Activated T-cell treated with anti-CD3 and anti-CD28 coated beads for 24 hours (primary cell): Measurements from ENCODE around the gene PSG4.
"Not testable (repeated sequence)": the region's sequence is repeated elsewhere in the genome, so short reads cannot be mapped to it uniquely, and the experiment has no call there.

Source experiments
- DNase-seq: peaks from one replicate; pipeline ENCODE4 v3.0.0-alpha.2; 2020; ENCODE audit warnings: low read depth

The PSG4 gene

DNA sequence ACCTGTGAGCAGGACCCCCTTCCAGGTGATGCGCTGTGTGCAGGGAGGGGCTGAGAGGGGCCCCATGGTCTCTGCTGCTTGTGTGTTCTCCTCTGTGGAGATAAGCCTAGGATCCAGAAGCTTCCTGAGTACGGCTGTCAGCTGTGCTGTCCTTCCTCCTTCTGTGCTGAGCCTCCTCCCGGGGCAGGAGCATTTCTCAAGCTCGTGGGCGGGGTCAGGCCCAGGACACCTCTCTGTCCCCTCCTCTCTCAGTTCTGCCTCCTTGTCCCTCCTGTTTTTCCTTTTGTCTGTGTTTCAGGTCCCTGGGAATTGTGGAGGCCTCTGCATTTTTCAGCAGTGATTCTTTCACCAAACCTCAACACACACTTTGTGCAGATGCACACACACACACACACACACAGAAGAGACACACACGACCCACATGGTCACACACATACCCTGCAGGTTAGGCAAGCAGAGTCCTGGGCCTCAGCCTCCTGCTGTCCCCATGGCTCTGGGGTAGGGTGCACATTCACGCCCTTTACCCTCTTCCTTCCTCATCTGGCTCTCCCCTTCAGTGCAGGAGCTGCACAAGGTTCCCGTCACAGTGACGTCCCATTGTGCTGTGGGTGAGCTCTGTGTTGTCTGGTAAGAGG, at the start of gene PSG4:
Gene PSG4, minus strand, starts transcription at position 168 of the 635 bp plus-strand sequence. Its CDS starts 102 bp downstream, at position 66.
- not testable (repeated sequence) for DNase-seq

- not testable (repeated sequence) for DNase-seq
Observed at GRCh38 chr19:43251428-43251827, 46.0 kb upstream of the PSG4 start.

DNA sequence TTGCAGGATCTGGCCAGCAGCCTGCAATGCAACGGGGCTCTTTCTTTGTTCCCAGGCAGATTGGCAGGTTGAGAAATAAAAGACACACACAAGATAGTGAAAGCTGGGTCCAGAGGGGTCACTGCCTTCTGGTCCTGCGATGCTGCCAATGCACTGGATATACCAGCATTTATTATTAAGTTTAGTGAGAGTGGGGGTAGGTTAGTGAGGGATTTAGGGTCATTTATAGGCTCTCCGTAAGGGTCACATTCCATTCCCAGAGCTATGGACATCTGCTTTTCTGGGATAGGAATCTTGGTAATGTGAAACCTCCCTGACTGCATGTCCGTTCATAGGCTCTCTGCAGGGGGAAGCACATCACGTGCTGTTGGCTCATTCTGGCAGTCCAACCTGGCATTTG, 44.9 kb upstream of the PSG4 start:
- not testable (repeated sequence) for DNase-seq

DNA sequence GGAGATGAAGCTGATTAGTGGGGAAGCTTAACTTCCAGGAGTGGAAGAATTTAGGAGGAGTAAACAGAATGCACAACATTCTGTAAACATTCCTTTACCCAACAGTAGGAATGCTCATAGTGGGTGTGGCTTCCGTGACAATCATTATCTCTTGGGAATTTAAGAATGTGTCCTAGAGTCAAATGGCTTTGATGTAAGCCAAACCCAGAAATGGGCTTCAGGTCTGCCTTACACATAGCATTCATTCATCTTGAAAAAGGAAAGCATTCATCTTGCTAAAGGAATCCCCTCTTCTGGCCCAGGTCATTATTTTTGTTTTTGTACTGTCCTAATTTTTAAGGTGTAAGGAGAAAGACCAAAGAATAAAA, 43.2 kb upstream of the PSG4 start:
- not testable (repeated sequence) for DNase-seq

- not testable (repeated sequence) for DNase-seq
Observed at GRCh38 chr19:43247243-43247880, 41.9 kb upstream of the PSG4 start.

- DNase-seq: not testable (repeated sequence)
Observed at GRCh38 chr19:43245848-43246247, 40.4 kb upstream of the PSG4 start.

DNA sequence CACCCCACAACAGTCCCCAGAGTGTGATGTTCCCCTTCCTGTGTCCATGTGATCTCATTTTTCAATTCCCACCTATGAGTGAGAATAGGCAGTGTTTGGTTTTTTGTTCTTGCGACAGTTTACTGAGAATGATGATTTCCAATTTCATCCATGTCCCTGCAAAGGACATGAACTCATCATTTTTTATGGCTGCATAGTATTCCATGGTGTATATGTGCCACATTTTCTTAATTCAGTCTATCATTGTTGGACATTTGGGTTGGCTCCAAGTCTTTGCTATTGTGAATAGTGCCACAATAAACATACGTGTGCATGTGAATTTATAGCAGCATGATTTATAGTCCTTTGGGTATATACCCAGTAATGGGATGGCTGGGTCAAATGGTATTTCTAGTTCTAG, 36.8 kb upstream of the PSG4 start:
- not testable (repeated sequence) for DNase-seq

DNA sequence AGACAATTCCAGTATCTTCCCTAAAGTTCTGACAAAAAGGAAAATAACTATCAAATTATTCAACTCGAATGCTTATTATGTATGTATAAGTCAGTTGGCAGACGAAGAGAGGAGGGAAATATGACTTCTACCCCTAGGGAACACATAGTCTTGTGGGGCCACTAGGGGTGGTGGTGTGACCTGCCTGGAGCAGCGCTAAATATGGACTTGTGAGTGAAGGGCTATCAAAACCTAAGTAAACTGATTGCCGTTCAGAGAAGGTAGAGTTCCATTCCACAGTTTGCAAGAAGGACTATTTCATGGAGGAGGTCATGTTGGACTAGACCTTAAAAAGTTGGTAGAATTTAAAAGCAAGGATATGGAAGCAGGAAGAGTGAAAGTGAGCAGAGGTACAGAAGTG, 32.8 kb upstream of the PSG4 start:
- DNase-seq: not testable (repeated sequence)

DNA sequence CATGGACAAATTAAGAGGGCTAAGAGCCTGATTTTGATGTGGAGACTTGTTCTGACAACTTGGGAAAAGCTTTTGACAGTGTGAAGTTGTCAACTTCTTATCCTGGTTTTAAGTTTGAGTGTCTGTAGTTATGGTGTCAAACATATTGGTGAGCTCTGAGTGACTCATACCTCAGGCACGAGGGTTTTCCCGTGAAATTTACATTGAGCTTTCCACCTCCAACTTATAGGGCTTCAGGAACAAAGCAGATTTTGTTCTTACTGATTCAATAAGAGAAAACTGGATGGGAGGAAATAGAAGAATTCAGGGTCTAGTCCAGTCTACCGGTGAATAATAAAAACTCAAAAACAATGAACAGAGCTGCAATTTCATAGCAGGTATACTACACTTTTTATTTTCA, 30.2 kb upstream of the PSG4 start:
- DNase-seq: not testable (repeated sequence)

DNA sequence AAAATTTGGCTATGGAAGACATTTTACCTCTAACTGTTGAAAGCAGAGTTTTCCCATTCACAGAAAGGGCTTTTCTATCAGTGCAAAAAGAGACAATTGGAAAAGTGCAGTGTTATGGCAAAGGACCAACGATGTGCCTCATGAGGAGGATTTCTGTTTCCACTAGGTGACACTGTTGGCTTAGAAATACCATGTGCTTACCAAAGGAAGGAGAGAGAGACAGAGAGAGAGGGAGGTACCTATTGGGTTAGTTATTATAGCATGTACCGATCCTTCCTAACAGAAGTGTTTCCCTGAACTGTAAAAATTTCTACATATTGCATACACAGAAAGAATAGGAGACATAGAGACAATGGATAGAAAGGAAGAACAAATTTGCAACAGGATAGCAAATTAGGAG, 23.9 kb upstream of the PSG4 start:
- no peak for DNase-seq

DNA sequence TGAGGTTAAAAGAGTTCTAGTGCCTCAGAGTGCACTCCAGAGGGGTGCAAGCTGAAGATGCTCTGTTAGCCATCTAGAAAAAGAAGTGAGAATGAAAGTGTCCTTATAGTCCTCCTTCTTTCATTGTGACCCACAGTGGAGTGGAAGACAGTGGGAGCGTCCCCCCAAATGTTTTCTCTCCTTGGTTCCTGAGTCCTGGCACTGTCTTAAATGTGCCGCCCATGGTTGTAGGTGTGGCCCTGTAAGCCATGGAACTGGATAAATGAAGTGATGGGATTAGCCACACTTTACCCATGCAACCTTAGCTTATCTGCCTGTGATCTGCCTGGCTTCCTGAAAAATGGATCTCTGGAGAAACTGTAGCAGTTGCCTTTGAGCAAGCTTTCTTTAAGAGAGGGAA, 23.3 kb upstream of the PSG4 start:
- not testable (repeated sequence) for DNase-seq

DNA sequence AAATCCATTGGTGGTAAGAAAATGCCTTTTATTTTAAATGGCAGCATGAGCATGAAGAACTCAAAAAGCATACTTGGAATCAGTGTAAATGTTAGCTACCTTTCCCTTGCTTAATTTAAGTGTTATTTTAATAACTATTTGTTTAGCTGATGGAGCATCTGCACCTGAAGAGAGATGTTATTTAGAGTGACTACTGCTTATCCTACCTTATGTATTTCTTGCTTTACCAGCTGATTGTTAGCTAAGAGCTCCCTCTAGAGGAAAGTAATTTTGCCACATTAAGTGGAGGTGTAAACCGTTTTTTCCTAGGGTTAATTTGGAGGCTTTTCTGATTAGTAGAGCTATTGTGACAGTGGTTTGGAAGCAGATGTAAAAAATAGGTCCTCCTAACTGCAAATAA, 21.5 kb upstream of the PSG4 start:
- DNase-seq: not testable (repeated sequence)

DNA sequence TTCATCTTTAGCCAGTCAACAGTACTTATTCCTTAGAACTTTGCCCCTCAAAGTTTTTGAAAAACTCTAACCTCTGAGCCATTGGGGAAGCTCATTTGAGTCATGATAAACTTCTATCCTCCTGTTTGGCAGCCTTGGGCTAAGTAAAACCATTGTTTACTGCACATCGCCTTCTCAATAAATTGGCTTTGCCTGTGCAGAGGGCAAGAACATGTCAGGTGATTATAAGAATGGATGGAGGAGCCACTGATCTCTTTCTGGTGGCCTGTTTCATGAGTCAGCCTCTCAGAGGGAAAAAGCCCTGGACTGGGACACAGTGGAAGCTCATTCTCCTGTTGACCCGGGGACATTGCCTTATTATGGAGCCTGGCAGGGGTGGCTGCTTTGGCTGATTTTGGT, 19.4 kb upstream of the PSG4 start:
- DNase-seq: no peak

DNA sequence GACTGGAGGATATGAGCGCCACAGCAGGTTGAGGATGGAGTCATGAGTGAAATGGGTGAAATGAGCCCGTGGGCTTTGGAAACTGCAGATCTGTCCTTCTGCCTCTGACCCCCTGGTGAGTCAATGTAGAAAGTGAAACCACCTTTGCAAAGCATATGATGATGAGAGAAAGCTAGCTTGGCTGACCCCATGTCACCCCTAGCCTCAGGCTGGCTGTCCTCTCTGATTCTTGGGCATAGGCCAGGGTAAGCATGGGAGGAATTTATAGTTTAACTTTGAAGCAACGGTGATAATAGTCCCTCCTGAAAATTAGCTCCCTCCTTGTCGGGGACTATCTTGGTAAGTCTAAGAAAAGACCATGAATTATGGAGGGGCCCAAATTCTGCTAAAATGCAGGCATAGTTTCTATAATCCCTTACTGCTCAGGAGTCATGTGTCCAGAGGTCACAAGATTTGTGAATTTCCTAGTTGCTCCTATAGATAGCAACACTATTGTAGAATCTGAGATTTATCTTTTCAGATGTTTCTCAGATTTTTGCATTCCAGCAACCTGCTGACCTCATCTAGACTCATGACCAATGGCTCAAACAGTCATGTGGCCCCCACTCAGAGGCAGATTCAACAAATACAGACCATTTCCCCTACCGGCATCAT, 18.9 kb upstream of the PSG4 start:
- DNase-seq: not testable (repeated sequence)

DNA sequence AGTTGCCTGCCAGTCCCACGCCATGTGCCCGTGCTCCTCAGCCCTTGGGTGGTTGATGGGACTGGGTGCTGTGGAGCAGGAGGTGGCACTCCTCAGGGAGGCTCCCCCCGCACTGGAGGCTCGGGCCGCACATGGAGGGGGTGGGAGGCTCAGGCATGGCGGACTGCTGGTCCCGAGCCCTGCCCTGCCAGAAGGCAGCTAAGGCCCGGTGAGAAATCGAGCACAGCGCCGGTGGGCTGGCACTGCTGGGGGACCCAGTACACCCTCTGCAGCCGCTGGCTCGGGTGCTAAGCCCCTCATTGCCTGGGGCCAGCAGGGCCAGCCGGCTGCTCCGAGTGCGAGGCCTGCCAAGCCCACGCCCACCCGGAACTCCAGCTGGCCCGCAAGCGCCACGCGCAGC, 16.5 kb upstream of the PSG4 start:
- DNase-seq: not testable (repeated sequence)

GRCh38 chr19:43219136-43219535, 13.7 kb upstream of the PSG4 start:
- DNase-seq: not testable (repeated sequence)

DNA sequence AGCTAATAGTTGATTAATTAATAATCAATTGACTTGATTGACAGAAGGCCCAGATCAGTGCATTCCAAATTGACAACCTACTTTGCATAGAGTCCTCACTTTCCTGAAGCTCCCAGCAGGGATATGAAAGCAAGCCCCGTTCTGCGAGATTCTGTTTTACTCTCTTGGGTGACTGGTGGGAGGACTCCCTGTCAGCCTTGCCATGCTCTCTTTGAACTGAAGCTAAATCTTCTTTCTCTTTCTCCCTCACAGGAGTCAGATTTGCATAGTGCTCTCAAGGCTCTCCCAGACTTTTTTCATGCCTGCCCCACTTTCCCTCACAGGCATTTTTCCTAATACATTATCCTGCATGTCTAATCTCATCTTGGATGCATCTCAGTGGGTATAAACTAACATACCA, 10.4 kb upstream of the PSG4 start:
- not testable (repeated sequence) for DNase-seq

- no peak for DNase-seq
Observed at GRCh38 chr19:43207991-43208390, 2.6 kb upstream of the PSG4 start.

- not testable (repeated sequence) for DNase-seq
Observed at GRCh38 chr19:43207174-43207573, 1.7 kb upstream of the PSG4 start.

- not testable (repeated sequence) for DNase-seq
Observed at GRCh38 chr19:43203611-43204010, 1.8 kb downstream of the PSG4 start.

DNA sequence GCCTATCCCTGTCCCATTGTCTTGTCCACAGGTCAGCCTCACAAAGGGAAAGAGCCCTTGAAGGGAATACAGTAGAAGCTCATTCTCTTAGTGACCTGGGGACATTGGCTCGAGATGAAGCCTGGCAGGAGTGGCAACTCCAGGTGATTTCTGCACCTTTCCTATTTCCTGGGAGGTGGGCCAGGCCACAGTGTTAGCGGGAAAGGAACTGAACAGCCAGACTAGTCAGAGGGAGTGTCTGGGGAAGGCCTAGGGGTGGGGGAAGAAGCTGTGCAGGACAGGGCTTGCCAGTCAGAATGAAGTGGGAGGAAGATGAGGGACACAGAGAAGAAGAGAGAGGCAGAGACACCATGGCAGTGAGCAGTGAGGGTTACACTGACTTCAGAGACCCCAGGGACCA, 3.5 kb downstream of the PSG4 start:
- DNase-seq: not testable (repeated sequence)

DNA sequence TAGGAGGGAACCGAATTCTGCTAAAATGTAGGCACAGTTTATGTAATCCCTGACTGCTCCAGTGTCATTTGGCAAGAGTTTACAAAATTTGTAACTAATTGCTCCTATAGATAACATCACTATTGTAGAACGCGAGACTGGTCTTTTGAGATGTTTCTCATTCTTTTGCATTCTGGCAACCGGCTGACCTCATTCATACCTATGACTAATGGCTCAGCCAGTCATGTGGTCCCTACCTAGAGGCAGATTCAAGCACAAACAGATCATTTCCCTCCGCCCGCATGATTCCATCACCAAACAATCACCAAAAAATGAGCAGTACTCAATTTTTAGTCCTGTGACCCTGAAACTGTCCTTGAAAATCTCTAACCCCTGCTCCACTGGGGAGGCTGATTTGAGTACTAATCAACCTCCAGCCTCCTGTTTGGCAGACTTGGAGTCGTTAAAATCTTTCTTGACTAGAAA, 4.1 kb downstream of the PSG4 start:
- DNase-seq: not testable (repeated sequence)
